DND-41 (cell line): ENCODE data around the gene NFKB1.

ENCODE experiments used
- EZH2 ChIP-seq: IDR thresholded peaks from 3 replicates; pipeline ENCODE4 v1.6.1; 2012; ENCODE audit warnings: borderline replicate concordance, low read depth, mild to moderate bottlenecking, moderate library complexity, low read length, inconsistent platforms; ENCODE audit not compliant: severe bottlenecking
- TF ChIP-seq, protein P1 (sequence below): IDR thresholded peaks from 2 replicates; pipeline ENCODE4 v1.5.1; 2012; ENCODE audit warnings: borderline replicate concordance, low read length, moderate library complexity, mild to moderate bottlenecking; ENCODE audit not compliant: poor library complexity, severe bottlenecking; ENCODE audit errors: extremely low read depth

DNA sequence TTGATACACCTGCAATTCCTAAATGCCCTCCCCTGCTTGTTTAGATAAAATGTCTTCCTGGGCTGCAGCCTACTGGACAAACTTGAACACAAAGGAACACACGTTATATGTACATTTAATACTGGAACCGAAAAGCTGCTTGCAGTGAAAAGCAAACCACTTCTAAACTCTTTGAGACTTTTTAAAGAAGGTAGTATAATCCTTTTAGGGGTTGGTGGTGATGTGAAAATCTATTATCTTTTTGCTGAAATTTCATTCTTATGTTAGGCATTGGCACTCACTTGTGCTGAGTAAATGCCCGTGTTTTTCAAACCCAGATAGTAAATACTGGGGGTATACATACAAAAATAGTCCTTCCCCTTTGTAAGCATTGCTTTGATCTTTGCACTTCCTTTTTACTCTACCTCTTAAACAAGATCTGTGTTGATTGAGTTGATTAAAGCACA lies 2.2 kb downstream of the NFKB1 start:
- TF ChIP-seq, protein P1, sequence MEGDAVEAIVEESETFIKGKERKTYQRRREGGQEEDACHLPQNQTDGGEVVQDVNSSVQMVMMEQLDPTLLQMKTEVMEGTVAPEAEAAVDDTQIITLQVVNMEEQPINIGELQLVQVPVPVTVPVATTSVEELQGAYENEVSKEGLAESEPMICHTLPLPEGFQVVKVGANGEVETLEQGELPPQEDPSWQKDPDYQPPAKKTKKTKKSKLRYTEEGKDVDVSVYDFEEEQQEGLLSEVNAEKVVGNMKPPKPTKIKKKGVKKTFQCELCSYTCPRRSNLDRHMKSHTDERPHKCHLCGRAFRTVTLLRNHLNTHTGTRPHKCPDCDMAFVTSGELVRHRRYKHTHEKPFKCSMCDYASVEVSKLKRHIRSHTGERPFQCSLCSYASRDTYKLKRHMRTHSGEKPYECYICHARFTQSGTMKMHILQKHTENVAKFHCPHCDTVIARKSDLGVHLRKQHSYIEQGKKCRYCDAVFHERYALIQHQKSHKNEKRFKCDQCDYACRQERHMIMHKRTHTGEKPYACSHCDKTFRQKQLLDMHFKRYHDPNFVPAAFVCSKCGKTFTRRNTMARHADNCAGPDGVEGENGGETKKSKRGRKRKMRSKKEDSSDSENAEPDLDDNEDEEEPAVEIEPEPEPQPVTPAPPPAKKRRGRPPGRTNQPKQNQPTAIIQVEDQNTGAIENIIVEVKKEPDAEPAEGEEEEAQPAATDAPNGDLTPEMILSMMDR, result no peak
- no peak for TF ChIP-seq EZH2
